ENCODE data around the gene COL4A2.
"Not testable (repeated sequence)": the region's sequence is repeated elsewhere in the genome, so short reads cannot be mapped to it uniquely, and the experiment has no call there.

COL4A2 gene

GRCh38 chr13:110523838-110524540, 216.9 kb downstream of the COL4A2 start:
- no peak for DNase-seq

GRCh38 chr13:110524541-110525257, 217.6 kb downstream of the COL4A2 start:
- no peak for DNase-seq

- DNase-seq, result no peak
These were observed 218.5 kb downstream of the COL4A2 start for GRCh38 chr13:110525328-110526319.

GRCh38 chr13:110528371-110528770, 221.3 kb downstream of the COL4A2 start:
- no peak for DNase-seq

GRCh38 chr13:110528911-110529310, 221.8 kb downstream of the COL4A2 start:
- no peak for DNase-seq

GRCh38 chr13:110529522-110530311, 222.6 kb downstream of the COL4A2 start:
- no peak for DNase-seq

GRCh38 chr13:110531100-110531499, 224.0 kb downstream of the COL4A2 start:
- DNase-seq, result no peak

GRCh38 chr13:110531671-110532083, 224.6 kb downstream of the COL4A2 start:
- no peak for DNase-seq

- DNase-seq, result not testable (repeated sequence)
These were observed 225.2 kb downstream of the COL4A2 start for GRCh38 chr13:110532258-110532657.

GRCh38 chr13:110533771-110534670, 226.9 kb downstream of the COL4A2 start:
- DNase-seq, result no peak

- DNase-seq, result no peak
These were observed 228.4 kb downstream of the COL4A2 start for GRCh38 chr13:110535526-110535925.

- DNase-seq, result no peak
These were observed 229.1 kb downstream of the COL4A2 start for GRCh38 chr13:110536006-110536693.

GRCh38 chr13:110538632-110539031, 231.5 kb downstream of the COL4A2 start:
- no peak for DNase-seq

- no peak for DNase-seq
These were observed 232.8 kb downstream of the COL4A2 start for GRCh38 chr13:110539894-110540293.

GRCh38 chr13:110540871-110541525, 233.9 kb downstream of the COL4A2 start:
- DNase-seq, result no peak

- DNase-seq, result no peak
These were observed 234.4 kb downstream of the COL4A2 start for GRCh38 chr13:110541526-110541920.

- no peak for DNase-seq
These were observed 235.2 kb downstream of the COL4A2 start for GRCh38 chr13:110542169-110542796.

GRCh38 chr13:110546378-110546777, 239.3 kb downstream of the COL4A2 start:
- DNase-seq, result no peak

GRCh38 chr13:110546926-110547325, 239.8 kb downstream of the COL4A2 start:
- no peak for DNase-seq
